ENCODE data around the gene GNL3L.

- TF ChIP-seq POLR2A (IDR thresholded peaks at IDR 0.05) (peak in 1 of 4 donors; percentile 44), CTCF (IDR thresholded peaks at IDR 0.05) (no peak)
These were observed at the start of gene GNL3L for GRCh38 chrX:54529552-54530356.

All from esophagus squamous epithelium (tissue), 4 donors.